B cell (primary cell): ENCODE results near the gene P2RY6. TPM values are rescaled to one million over a fixed set of nuclear protein-coding genes. Genes with fewer than 3 reads are reported as not detected.

Source experiments
- ATAC-seq: fragments of 200-7000 bp; cut with Tn5 transposase; one replicate; pipeline ENCODE4 v1.10.0; 2021; ENCODE audit warnings: low read depth, mild to moderate bottlenecking, moderate number of reproducible peaks, moderate library complexity
- CTCF ChIA-PET: fragments of 350-600 bp; sonication (Branson Sonifier 250); formaldehyde crosslinking; loops from one replicate; lab custom pipeline; 2021; ENCODE audit warnings: antibody characterized with exemption, inconsistent platforms; lab: Charles Lee
- POLR2A ChIA-PET: fragments of 350-600 bp; sonication (Branson Sonifier 250); formaldehyde crosslinking; loops from one replicate; lab custom pipeline; 2021; ENCODE audit warnings: antibody characterized with exemption; lab: Charles Lee
- DNase-seq: peaks from one replicate; pipeline ENCODE4 v3.0.0; 2013
- H2AFZ ChIP-seq: 2 replicates; pipeline ENCODE4 v1.6.1; 2012; ENCODE audit warnings: mild to moderate bottlenecking, low read depth, low read length; ENCODE audit not compliant: insufficient read depth, poor library complexity, severe bottlenecking
- H3K27ac ChIP-seq, 2 donors: 1 replicate in 1 of 2; 2 replicates in 1 of 2; pipeline ENCODE4 v1.5.1; 2012 to 2013; ENCODE audit warnings: low read length in 2 of 2, mild to moderate bottlenecking in 2 of 2, moderate library complexity in 1 of 2
- H3K27me3 ChIP-seq, 4 experiments: fragments of 200-600 bp in 1 of 4; sonication (generic) in 1 of 4; replicated peaks in 1 of 4; 1 replicate in 2 of 4; 2 replicates in 2 of 4; pipeline versions ENCODE4 v1.6.1 to v1.7.0; 2013 to 2016; ENCODE audit warnings: low read length in 3 of 4, mild to moderate bottlenecking in 2 of 4, mixed read lengths in 1 of 4, moderate library complexity in 1 of 4; ENCODE audit not compliant: insufficient read depth in 4 of 4, control insufficient read depth in 3 of 4; ENCODE audit errors: control extremely low read depth in 1 of 4
- H3K36me3 ChIP-seq, 2 experiments: replicated peaks in 1 of 2; 1 replicate in 1 of 2; 2 replicates in 1 of 2; pipeline versions ENCODE4 v1.6.1 to v1.7.1; 2013; ENCODE audit warnings: low read length in 1 of 2; ENCODE audit not compliant: insufficient read depth in 2 of 2, control insufficient read depth in 1 of 2; ENCODE audit errors: control extremely low read depth in 1 of 2, extremely low read depth in 1 of 2
- H3K4me1 ChIP-seq, 2 donors: fragments of 200-600 bp in 1 of 2; sonication (generic) in 1 of 2; 1 replicate in 1 of 2; 2 replicates in 1 of 2; pipeline versions ENCODE4 v1.5.1 to v1.6.1; 2013 to 2017; ENCODE audit warnings: low read length in 2 of 2; ENCODE audit not compliant: control insufficient read depth in 2 of 2, insufficient read depth in 2 of 2
- H3K4me2 ChIP-seq: replicated peaks from 2 replicates; pipeline ENCODE3; 2012; ENCODE audit warnings: mild to moderate bottlenecking, low read depth, low read length; ENCODE audit not compliant: poor library complexity, severe bottlenecking
- H3K4me3 ChIP-seq, 5 experiments: fragments of 200-600 bp in 1 of 5; sonication (generic) in 1 of 5; 1 replicate in 3 of 5; 2 replicates in 2 of 5; pipeline versions ENCODE4 v1.5.1 to v1.7.0; 2011 to 2016; ENCODE audit warnings: low read length in 4 of 5, mild to moderate bottlenecking in 4 of 5, low read depth in 2 of 5, control low read depth in 1 of 5, moderate library complexity in 1 of 5; ENCODE audit not compliant: insufficient read depth in 1 of 5; ENCODE audit errors: control extremely low read depth in 1 of 5, extremely low read depth in 1 of 5
- H3K79me2 ChIP-seq: fragments of 200-600 bp; sonication (generic); one replicate; pipeline ENCODE4 v1.6.0; 2016; ENCODE audit warnings: low read length; ENCODE audit not compliant: control insufficient read depth, insufficient read depth
- H3K9ac ChIP-seq: fragments of 200-600 bp; sonication (generic); 2 replicates; pipeline ENCODE4 v1.6.1; 2017; ENCODE audit warnings: mild to moderate bottlenecking, low read length, moderate library complexity
- H3K9me3 ChIP-seq, 3 donors: one replicate each; pipeline versions ENCODE4 v1.6.1 to v1.7.1; 2013; ENCODE audit warnings: low read length in 2 of 3; ENCODE audit not compliant: control insufficient read depth in 2 of 3, insufficient read depth in 1 of 3; ENCODE audit errors: control extremely low read depth in 1 of 3
- H4K20me1 ChIP-seq: 2 replicates; pipeline ENCODE4 v1.6.0; 2012; ENCODE audit warnings: mild to moderate bottlenecking, low read length; ENCODE audit not compliant: insufficient read depth, control insufficient read depth, poor library complexity, severe bottlenecking
- H3K27ac Mint-ChIP-seq: one replicate; pipeline ENCODE4 v1.8.0; 2021; ENCODE audit warnings: mixed read lengths
- H3K27me3 Mint-ChIP-seq: one replicate; pipeline ENCODE4 v1.8.0; 2021; ENCODE audit warnings: mixed read lengths
- H3K4me1 Mint-ChIP-seq: one replicate; pipeline ENCODE4 v1.8.0; 2021; ENCODE audit warnings: mixed read lengths
- H3K4me3 Mint-ChIP-seq: one replicate; pipeline ENCODE4 v1.8.0; 2021; ENCODE audit warnings: mixed read lengths
- H3K9me3 Mint-ChIP-seq: one replicate; pipeline ENCODE4 v1.8.0; 2022; ENCODE audit warnings: mixed read lengths; ENCODE audit not compliant: insufficient read depth
- EZH2 ChIP-seq: IDR thresholded peaks from 2 replicates; pipeline ENCODE4 v1.6.1; 2012; ENCODE audit warnings: borderline replicate concordance, low read depth, mild to moderate bottlenecking, moderate library complexity, low read length; ENCODE audit not compliant: insufficient read depth, poor library complexity, severe bottlenecking
- WGBS: methylation state at CpG from one replicate; pipeline ENCODE4 v1.1.5; 2013; ENCODE audit warnings: missing lambda C conversion rate; ENCODE audit not compliant: insufficient coverage; 5-methylcytosine and 5-hydroxymethylcytosine counted together
- intact Hi-C: fragments of 100-400 bp; cut with micrococcal nuclease; formaldehyde crosslinking; loops from one replicate; pipeline ENCODE4 v1.10.0; 2022
- polyA plus RNA-seq: library from polyadenylated mRNA; depleted of rRNA; stranded (reverse); fragments of >200 nt; gene quantifications from 2 replicates; pipeline ENCODE4 v1.2.3, GENCODE V29; 2012
- total RNA-seq, 2 donors: library from RNA; stranded (reverse); fragments of 120-200 nt in 1 of 2; gene quantifications; 1 replicate in 1 of 2; 2 replicates in 1 of 2; pipeline versions ENCODE4 v1.2.3 to v1.2.4, GENCODE V29; 2013 to 2022
- TF ChIP-seq, protein P1 (sequence below): fragments of 200-600 bp; IDR thresholded peaks from one replicate; pipeline ENCODE4 v1.8.0; 2022; ENCODE audit warnings: antibody characterized with exemption, mild to moderate bottlenecking

The P2RY6 gene
- total and polyA plus RNA-seq, 2 donors (not counting 1 experiment from before 2014, with no cell fraction given), result 0.25 TPM; not detected in 1

DNA sequence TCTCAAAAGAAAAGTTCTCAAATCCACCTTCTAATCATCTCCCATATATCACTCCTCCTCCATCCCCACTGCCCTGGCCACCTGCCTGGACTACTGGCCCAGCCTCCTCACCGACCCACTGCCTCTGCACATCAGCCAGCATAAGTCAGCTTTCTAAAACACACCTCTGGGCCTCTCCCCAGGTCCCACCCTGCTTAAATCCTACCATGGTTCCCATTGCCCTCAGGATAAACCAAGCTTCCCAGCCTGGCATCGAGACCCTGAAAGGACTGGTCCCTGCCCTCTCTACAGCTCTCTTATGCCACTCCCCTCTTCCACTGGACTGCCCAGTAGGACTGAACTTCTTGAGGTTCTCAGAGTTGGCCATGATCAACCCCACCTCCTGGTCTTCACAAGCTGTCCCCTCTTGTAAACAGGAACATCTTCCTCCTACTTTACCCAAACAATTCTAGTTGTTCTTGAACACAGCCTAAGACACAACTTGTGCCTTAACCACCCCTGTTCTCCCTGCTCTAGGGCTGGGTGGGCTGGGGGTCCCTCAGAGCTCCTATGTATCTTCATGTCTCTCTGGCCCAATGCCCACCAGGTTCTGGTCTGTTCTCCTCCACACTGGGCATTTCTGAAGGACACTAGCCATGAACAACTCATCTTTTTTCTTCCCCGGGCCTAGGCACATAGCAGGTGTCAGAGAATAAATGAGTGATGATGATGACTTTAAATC is 12.6 kb upstream of the P2RY6 start:
- Histone ChIP-seq H3K79me2 (no peaks in the 10 kb centered on the region), H3K27me3 (peaks cover 0 to 25% (median 16%) of the 10 kb centered on the region in 4 experiments), H3K36me3 (no peaks in the 10 kb centered on the region), H3K4me3 (no peak overlapping the region), H3K27ac (no peak overlapping the region), H3K9ac (no peak overlapping the region), H4K20me1 (no peaks in the 10 kb centered on the region), H3K4me2 (no peak overlapping the region), H3K4me1 (peaks cover 0 to 6% of the 10 kb centered on the region in 2 donors), H2AFZ (no peak overlapping the region), H3K9me3 (no peaks in the 10 kb centered on the region)
- 91% methylated on average over 2 of the region's 3 CpGs for WGBS
- TF ChIP-seq, protein P1, sequence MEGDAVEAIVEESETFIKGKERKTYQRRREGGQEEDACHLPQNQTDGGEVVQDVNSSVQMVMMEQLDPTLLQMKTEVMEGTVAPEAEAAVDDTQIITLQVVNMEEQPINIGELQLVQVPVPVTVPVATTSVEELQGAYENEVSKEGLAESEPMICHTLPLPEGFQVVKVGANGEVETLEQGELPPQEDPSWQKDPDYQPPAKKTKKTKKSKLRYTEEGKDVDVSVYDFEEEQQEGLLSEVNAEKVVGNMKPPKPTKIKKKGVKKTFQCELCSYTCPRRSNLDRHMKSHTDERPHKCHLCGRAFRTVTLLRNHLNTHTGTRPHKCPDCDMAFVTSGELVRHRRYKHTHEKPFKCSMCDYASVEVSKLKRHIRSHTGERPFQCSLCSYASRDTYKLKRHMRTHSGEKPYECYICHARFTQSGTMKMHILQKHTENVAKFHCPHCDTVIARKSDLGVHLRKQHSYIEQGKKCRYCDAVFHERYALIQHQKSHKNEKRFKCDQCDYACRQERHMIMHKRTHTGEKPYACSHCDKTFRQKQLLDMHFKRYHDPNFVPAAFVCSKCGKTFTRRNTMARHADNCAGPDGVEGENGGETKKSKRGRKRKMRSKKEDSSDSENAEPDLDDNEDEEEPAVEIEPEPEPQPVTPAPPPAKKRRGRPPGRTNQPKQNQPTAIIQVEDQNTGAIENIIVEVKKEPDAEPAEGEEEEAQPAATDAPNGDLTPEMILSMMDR, result no peak
- no peak for TF ChIP-seq EZH2
- CTCF ChIA-PET, result no interaction called here
- H3K4me1 Mint-ChIP-seq, result no peaks in the 10 kb centered on the region
- H3K27me3 Mint-ChIP-seq, result peaks cover 19% of the 10 kb centered on the region
- H3K9me3 Mint-ChIP-seq, result no peaks in the 10 kb centered on the region
- H3K27ac Mint-ChIP-seq, result no peak overlapping the region
- POLR2A ChIA-PET, result no interaction called here
- DNase-seq (no peak), ATAC-seq (no peak)
- no peak overlapping the region for H3K4me3 Mint-ChIP-seq
- intact Hi-C loops, result no loop called here

- Histone ChIP-seq H3K9me3 (no peaks in the 10 kb centered on the region), H3K27ac (no peak overlapping the region), H3K9ac (no peak overlapping the region), H3K27me3 (peaks cover 0 to 31% (median 19%) of the 10 kb centered on the region in 4 experiments), H3K4me2 (no peak overlapping the region), H4K20me1 (no peaks in the 10 kb centered on the region), H3K36me3 (no peaks in the 10 kb centered on the region), H3K4me3 (no peak overlapping the region), H3K79me2 (no peaks in the 10 kb centered on the region), H3K4me1 (peaks cover 0 to 6% of the 10 kb centered on the region in 2 donors), H2AFZ (no peak overlapping the region)
- peaks cover 24% of the 10 kb centered on the region for H3K27me3 Mint-ChIP-seq
- H3K4me1 Mint-ChIP-seq, result peaks cover 3% of the 10 kb centered on the region
- no peak for DNase-seq
- no peak for ATAC-seq
- ChIA-PET CTCF (no interaction called here), POLR2A (no interaction called here)
- TF ChIP-seq, protein P1, result no peak
- TF ChIP-seq EZH2, result no peak
- intact Hi-C loops, result no loop called here
- H3K9me3 Mint-ChIP-seq, result no peaks in the 10 kb centered on the region
- no peak overlapping the region for H3K4me3 Mint-ChIP-seq
- no peak overlapping the region for H3K27ac Mint-ChIP-seq
Measured at GRCh38 chr11:73260127-73260457, 12.0 kb upstream of the P2RY6 start.
